NB4 (cell line): ENCODE measurements around the gene ATP8B3.
A peak's percentile ranks its signal among the peaks of the same experiment; 100 is the strongest.

Experiments
- DNase-seq: peaks from one replicate; pipeline ENCODE4 v3.0.0; 2010; ENCODE audit warnings: low read depth
- H3K4me3 ChIP-seq: one replicate; pipeline ENCODE4 v1.5.1; 2011; ENCODE audit warnings: mild to moderate bottlenecking, low read depth, low read length, moderate library complexity
- MYC ChIP-seq: IDR thresholded peaks from 2 replicates; pipeline ENCODE4 v1.6.1; 2011; ENCODE audit warnings: low read depth, low read length
- POLR2A ChIP-seq: IDR thresholded peaks from 2 replicates; pipeline ENCODE4 v1.6.1; 2011; ENCODE audit warnings: mild to moderate bottlenecking; ENCODE audit not compliant: insufficient read length; ENCODE audit errors: extremely low read depth
- TF ChIP-seq, protein P1 (sequence below): IDR thresholded peaks from one replicate; pipeline ENCODE4 v1.5.1; 2012; ENCODE audit warnings: low read depth, low read length
- TF ChIP-seq, protein P2 (sequence below): IDR thresholded peaks from 2 replicates; pipeline ENCODE4 v1.6.1; 2011; ENCODE audit warnings: low read depth, low read length

The ATP8B3 gene

DNA sequence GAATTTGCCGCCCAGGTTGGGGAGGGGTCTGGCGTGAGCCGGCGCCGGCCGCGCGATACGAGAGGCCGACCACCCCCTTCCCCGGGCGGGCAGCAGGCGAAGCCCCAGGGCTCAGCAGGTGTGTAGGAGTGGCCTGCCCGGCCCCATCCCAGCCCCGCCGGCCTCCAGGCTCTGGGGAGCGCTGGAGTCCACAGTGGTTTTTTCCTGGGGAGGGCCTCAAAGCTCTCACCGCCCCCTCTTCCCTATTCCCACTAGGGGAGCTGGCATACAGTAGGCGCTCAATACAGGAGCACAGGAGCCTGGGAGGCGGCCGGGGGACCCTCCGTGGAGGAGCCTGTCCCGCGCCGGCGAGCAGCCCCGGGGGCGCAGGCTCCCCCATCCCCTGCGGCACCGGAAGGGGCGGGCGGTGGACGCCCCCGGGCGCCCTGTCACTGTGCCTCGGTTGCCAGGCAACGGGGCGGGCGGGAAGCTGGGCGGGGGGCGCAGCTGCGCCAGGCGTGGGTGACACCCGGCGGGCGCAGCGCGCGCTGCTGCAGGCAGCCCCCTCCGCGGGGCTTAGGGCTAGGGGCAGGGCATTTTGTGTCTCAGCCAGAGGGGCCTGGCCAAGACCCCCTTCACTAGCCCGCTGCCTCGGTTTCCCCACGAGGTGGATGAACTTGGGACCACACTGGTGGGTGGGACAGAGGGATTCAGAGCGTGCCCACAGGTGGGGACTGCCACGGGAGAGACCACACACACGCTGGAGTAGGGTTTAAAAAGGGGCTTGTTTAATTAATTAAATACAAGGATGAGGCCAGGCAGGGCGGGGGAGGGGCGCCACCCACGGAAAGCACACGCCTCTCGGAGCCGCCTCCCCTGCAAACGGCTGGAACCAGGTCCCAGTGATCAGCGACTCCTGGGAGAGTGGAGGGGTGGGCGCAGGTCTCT is 39.8 kb upstream of the ATP8B3 start:
- no peak for DNase-seq
- H3K4me3 ChIP-seq: no peak overlapping the region
- TF ChIP-seq MYC (no peak), POLR2A (no peak)
- TF ChIP-seq, protein P1, sequence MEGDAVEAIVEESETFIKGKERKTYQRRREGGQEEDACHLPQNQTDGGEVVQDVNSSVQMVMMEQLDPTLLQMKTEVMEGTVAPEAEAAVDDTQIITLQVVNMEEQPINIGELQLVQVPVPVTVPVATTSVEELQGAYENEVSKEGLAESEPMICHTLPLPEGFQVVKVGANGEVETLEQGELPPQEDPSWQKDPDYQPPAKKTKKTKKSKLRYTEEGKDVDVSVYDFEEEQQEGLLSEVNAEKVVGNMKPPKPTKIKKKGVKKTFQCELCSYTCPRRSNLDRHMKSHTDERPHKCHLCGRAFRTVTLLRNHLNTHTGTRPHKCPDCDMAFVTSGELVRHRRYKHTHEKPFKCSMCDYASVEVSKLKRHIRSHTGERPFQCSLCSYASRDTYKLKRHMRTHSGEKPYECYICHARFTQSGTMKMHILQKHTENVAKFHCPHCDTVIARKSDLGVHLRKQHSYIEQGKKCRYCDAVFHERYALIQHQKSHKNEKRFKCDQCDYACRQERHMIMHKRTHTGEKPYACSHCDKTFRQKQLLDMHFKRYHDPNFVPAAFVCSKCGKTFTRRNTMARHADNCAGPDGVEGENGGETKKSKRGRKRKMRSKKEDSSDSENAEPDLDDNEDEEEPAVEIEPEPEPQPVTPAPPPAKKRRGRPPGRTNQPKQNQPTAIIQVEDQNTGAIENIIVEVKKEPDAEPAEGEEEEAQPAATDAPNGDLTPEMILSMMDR: no peak
- TF ChIP-seq, protein P2, sequence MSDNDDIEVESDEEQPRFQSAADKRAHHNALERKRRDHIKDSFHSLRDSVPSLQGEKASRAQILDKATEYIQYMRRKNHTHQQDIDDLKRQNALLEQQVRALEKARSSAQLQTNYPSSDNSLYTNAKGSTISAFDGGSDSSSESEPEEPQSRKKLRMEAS: no peak

DNA sequence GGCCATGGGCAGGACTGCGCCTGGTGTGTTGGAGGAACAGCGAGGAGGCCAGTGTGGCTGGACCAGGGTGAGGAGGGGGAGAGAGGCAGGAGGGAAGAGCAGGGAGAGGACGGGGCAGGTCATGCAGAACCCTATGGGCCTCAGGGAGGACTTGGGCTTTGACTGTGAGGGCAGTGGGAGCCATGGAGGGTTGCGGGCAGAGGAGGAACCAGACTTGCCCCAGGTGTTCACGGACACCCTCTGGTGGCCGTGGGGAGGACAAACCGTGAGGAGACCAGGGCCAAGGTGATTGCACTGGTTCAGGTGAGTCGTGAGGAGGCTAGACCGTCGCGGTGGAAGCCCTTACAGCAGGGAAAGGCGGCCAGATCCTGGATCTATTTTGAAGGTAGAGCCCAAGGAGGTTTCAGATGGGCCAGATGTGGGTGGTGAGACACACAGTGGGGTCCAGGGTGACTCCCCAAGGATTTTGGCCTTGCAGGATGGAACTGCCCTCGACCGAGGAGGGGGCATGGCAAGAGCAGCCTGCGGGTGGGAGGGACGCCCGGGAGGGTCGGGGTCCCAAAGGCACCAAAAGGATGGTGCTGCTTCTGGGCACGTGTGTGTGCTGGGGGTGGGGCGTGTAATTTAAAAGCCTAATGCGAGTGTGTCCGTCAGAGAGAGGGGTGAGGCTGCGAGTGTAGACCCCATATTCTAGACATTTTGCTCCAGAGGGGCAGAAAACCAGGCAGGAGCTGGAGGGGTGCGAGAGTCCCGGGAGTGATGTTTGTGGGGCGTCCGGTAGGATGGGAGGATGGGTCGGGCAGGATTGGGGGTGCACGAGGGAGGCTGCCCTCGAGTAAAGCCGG is 39.0 kb upstream of the ATP8B3 start:
- TF ChIP-seq, protein P2: no peak
- TF ChIP-seq MYC (no peak), POLR2A (no peak)
- TF ChIP-seq, protein P1: no peak
- no peak overlapping the region for H3K4me3 ChIP-seq

DNA sequence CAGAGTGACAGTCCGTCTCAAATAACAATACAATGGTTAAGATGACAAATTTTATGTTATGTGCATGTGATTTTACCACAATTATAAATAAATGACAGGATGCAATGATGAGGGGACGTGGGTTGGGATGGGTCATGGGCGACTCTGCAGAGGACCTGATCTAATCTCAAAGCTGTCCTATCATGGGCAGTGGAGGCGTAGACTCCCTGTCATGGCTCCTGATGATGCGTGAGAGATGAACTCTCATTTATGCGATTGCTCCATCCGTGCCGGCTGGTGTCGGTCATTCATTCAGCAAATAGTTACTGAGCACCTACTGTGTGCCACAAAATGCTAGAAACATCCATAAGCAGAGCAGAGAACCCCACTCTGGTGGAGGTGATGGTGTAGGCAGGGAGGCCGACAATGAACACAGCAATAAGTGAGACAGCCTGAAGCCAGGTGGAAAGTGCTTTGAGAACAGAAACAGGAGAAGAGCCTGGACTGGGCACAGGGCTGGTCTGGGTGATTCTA is 37.9 kb upstream of the ATP8B3 start:
- no peak for DNase-seq
- TF ChIP-seq, protein P2: no peak
- TF ChIP-seq POLR2A (no peak), MYC (no peak)
- TF ChIP-seq, protein P1: no peak
- H3K4me3 ChIP-seq: no peak overlapping the region

More for the DNA sequence above, 39.0 kb upstream of the ATP8B3 start:
- no peak for DNase-seq

DNA sequence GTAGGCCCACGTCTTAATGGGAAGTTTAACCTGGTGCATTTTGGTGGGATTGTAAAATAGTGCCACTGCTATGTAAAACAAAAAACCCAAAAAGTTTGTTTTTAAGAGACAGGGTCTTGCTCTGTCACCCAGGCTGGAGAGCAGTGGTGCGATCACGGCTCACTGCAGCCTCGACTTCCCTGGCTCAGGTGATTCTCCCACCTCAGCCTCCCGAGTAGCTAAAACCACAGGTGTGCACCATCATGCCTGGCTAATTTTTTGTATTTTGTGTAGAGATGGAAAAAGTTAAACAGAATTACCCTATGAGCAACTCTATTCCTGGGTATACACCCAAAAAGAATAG is 37.0 kb upstream of the ATP8B3 start:
- no peak for TF ChIP-seq POLR2A
- TF ChIP-seq, protein P2: no peak
- no peak for TF ChIP-seq MYC
- TF ChIP-seq, protein P1: no peak
- H3K4me3 ChIP-seq: peak overlapping the region; percentile 39
- no peak for DNase-seq

DNA sequence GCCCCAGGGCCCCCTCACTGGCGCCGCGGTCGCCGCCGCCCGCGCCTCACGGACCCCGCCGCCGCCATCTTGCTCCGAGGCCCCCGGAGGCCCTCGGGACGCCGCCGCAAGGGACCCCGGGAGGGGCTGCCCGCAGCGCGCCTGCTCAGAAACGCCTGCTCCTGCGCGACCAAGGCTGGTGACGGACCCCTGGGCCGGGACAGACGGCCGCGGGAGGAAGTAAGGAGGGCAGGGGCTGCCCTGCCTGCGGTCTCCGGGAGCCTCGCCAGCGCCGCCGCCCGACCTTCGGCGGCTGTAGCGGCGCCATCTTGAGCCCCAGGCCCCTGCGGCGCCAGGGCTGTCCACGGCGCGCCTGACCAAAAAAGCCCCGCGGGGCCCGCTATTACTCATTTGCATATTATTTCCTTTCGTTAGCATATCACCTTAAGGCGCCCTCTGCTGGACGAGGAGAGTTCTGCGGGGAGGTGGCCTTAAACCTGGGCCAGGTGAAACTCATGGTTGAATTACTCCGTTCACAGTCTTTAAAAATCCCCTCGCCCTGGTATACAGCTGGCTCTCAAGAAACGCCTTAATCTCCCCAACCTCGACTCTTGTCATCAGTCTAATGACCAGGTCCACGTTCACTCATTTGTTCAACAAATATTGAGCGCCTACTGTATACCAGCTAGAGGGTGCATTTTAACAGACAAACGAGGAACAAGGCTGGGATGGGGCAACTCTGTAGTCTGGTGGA is 36.5 kb upstream of the ATP8B3 start, which contains the start of gene REXO1:
TSS of gene REXO1 (minus strand) at position 85 of the 733 bp plus-strand sequence. CDS start 125 bp downstream, outside the sequence.
- peak within 1 kb of the TSS; percentile 89 for H3K4me3 ChIP-seq
- TF ChIP-seq, protein P1: peak; percentile 68
- peak; percentile 38 for TF ChIP-seq POLR2A
- no peak; the same call in 1 of the 2 replicates for TF ChIP-seq MYC
- peak; percentile 90 for DNase-seq
